ENCODE results near the gene DIP2A.

Gene DIP2A

GRCh38 chr21:46538262-46538661 lies 79.6 kb downstream of the DIP2A start:
- DNase-seq = no peak

- no peak for DNase-seq
These were observed 80.4 kb downstream of the DIP2A start for GRCh38 chr21:46538851-46539666.

- peak in 1 of 2 donors; percentile 46 for DNase-seq
These were observed 81.5 kb downstream of the DIP2A start for GRCh38 chr21:46540087-46540710.

- DNase-seq = no peak
These were observed 84.0 kb downstream of the DIP2A start for GRCh38 chr21:46542588-46543124.

- no peak for DNase-seq
These were observed 84.6 kb downstream of the DIP2A start for GRCh38 chr21:46543306-46543705.

- no peak for DNase-seq
These were observed 85.3 kb downstream of the DIP2A start for GRCh38 chr21:46544003-46544402.

- DNase-seq = no peak
These were observed 86.1 kb downstream of the DIP2A start for GRCh38 chr21:46544824-46545223.

GRCh38 chr21:46545363-46545762 lies 86.7 kb downstream of the DIP2A start:
- no peak for DNase-seq

GRCh38 chr21:46545911-46546310 lies 87.2 kb downstream of the DIP2A start:
- DNase-seq = no peak

GRCh38 chr21:46546799-46547198 lies 88.1 kb downstream of the DIP2A start:
- DNase-seq = no peak

- no peak for DNase-seq
These were observed 91.0 kb downstream of the DIP2A start for GRCh38 chr21:46549650-46550049.

- peak; percentile 82 to 86 for DNase-seq
These were observed 91.6 kb downstream of the DIP2A start for GRCh38 chr21:46550116-46550941.

GRCh38 chr21:46551636-46552241 lies 93.0 kb downstream of the DIP2A start:
- peak; percentile 58 to 69 for DNase-seq

GRCh38 chr21:46552274-46552673 lies 93.6 kb downstream of the DIP2A start:
- peak; percentile 26 to 41 for DNase-seq

GRCh38 chr21:46552865-46553379 lies 94.2 kb downstream of the DIP2A start:
- no peak for DNase-seq

GRCh38 chr21:46553993-46554392 lies 95.3 kb downstream of the DIP2A start:
- no peak for DNase-seq

GRCh38 chr21:46554431-46555224 lies 95.9 kb downstream of the DIP2A start:
- no peak for DNase-seq

- no peak for DNase-seq
These were observed 96.5 kb downstream of the DIP2A start for GRCh38 chr21:46555225-46555617.

- DNase-seq = no peak
These were observed 97.0 kb downstream of the DIP2A start for GRCh38 chr21:46555678-46556077.

- DNase-seq = no peak
These were observed 98.1 kb downstream of the DIP2A start for GRCh38 chr21:46556802-46557201.

- DNase-seq = no peak
These were observed 98.8 kb downstream of the DIP2A start for GRCh38 chr21:46557469-46557868.

GRCh38 chr21:46557919-46558392 lies 99.3 kb downstream of the DIP2A start:
- DNase-seq = no peak

Data from CD4-positive, alpha-beta T cell treated with Interleukin-4 for 1 hour (primary cell).